HG03521 (cell line): ENCODE results near the gene ALDH1L2.
"Not testable (repeated sequence)": the region's sequence is repeated elsewhere in the genome, so short reads cannot be mapped to it uniquely, and the experiment has no call there.

Experiments used
- ATAC-seq: cut with Tn5 transposase; IDR thresholded peaks from one replicate; pipeline ENCODE4 v1.9.1; 2021; ENCODE audit warnings: mild to moderate bottlenecking, moderate library complexity; ENCODE audit not compliant: unreplicated experiment

The ALDH1L2 gene

DNA sequence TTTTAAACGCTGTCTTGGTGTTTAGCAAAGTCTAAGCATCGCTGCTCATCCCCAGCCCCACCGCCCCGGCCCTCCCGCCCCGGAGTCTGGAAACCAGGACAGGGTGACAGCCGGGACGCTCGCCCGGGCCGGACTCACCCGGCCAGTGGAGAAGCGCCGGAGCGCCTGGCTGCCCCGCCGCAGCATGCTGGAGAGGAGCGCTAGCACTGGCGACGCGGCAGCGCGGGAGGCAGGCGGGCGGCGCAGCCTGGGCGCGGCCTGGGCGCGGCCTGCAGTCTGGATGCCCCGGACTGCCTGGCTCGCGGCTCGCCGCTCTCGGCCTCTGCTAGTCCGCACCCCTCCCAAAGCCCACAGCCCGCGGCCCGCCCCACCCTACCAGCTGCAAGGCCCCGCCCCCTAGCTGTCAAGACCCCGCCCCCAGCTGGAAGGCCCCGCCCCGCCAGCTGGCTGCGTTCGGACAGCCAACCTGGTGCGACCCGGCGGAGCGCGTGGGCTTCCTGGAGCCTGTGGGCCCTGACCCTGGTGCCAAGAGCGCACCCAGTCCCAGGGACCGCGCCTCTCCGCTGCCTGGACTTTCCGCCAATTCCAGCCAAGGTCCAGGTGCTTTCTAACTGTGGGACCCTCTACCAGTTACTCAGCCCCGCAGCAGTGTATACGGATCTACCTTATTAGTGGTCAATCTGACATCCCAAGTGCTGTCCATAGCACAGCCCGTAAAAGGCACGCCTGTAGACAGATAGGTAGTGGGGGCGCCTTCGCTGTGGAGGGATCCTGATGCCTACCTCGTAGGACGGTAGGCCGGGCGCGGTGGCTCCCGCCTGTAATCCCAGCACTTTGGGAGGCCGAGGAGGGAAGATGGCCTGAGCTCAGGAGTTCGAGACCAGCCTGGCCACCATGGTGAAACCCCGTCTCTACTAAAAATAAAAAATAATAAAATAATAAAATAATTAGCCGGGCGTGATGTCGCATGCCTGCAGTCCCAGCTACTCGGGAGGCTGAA is at the start of gene ALDH1L2:
ALDH1L2 (minus strand) TSS at position 208 of the 1,000 bp plus-strand sequence; CDS start at position 186, 22 bp downstream.
- ATAC-seq = peak; percentile 80

DNA sequence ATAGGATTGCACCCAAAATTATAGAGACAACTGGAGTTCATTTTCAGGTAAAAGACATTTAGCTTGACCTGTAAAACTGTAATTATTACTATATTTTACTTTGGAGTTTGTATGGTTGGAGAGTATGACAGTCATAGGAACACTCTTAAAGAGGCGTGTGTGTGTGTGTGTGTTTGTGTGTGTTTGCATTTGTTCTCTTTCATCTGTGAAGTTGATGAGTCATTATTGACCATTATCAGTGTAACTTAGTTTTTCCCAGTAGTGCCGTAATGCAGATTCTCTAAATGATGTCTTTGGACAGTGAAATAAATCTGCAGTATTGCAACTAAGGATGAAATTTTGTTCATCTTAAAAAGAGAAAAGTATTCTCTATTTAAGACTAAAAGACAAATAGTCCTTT is 36.3 kb upstream of the ALDH1L2 start:
- ATAC-seq = no peak

DNA sequence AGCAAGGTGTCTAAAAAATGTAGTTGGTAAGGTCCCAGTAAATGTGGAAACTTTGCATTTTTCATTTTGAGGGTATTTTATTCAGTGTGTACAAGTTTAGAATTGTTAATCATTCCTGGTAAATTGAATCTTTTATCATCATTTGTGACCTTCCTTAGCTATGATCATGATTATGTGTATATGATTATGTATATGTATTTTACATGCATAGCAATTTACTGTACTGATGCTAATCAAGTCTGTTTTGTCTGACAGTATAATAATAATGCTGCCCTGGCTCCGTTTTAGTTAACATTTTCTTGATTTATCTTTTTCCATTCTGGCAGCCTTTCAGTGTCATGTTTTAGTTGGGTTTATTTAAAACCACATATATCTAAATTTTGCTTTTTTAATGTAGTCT is 32.7 kb upstream of the ALDH1L2 start:
- no peak for ATAC-seq

DNA sequence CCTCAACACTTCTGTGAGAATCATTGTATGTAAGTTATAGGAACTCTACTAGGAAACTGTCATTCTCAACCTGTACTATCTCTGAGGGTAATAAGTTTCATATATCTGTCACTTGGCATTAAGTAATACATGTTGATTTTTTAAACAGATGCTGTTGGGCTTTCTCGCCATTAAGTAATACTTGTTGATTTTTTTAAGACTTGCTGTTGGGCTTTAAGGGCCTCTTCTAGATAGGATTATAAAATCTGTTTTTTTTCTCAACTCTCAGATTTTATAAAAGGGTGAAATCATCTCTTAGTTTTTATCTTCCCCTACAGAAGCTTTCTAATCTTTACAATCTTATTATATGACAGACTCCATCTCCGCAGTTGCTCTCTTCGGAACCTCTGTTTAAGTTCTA is 28.8 kb upstream of the ALDH1L2 start:
- ATAC-seq = no peak

DNA sequence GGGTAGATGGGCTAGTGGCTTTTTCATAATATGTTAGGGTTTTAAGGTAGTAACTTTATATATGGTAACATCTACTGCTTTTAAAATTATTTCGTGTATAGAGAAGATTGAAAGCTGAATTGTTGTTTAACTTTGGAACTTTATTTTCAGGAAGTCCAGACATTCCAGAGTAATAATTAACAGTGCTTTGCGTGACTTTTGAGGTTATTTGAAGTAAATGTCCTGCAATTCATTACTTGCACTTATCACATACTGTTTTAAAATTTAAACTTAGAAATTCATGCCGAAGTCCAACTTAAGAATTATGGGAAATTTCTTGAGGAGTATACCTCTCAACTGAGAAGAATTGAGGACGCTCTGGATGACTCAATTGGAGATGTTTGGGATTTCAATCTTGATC is 26.6 kb upstream of the ALDH1L2 start:
- ATAC-seq = no peak

DNA sequence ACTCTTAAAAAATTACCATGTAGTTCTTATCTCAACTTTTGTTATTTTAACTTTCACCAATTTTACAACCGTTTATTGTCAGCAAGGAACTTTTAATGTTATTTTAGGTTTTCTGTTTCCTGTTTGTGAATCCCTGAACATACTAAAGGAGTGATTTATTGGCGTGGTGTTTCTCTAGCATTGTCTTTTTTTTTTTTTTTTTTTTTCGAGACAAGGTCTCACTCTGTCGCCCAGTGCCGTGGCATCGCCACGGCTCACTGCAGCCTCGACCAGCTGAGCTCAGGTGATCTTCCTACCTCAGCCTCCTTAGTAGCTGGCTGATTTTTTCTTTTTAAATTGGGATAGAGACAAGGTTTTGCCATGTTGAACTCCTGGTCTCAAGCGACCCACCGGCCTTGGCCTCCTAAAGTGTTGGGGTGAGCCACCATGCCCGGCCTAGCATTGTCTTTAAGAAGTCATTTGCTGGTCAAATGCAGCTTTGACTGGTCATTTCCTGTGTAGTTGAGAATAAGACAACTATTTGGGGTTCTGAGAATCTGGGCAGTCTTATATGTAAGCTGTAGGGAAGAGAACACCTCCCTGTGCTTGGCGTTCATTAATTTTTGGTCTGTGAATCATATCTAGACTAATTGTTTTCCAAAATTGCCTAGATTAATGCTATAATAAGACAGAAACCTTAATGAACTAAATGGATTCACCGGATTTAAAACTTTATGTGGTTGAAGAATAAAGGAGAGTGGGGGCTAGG is 25.4 kb upstream of the ALDH1L2 start:
- no peak for ATAC-seq

DNA sequence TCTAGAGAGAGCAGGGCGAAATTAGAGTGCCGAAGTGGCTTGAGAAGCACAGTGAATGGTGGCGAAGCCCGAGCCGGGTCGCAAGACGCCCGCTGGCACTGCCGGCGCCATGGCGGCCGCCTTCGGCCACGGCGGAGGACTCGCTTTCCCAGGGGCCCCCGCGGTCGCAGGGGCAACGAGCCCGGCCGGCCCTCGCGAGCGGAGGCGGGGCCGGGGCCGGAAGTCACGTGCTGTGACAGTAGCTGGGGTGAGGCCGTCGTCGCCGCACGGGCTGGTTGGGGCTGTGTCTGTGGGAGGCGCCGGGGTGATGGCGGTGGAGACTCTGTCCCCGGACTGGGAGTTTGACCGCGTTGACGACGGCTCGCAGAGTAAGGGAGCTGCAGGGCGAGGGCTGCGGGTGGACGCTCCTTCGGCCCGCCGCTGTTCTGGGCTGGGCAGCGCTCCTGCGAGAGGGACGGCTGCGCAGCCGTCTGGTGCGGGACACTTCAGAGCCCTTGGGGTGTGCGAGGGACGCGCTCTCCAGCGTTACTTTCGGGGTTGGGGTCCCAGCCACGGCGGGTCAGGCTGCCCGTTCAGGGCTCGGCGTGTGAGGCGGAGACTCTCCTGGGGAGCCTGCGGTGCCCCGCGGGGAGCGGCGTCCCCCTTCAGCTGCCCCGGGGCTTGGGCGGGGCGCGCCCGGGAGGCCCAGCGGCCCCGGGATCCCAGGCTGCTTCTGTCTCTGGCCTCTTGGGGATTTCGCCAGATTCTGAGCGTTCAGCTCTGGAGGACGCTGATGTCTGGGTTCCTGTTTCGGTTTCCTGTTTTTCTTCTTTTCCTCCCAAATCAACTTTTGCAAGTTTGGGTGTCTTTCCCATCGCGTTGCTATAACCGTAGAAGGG is 23.5 kb upstream of the ALDH1L2 start, which contains the start of gene WASHC4:
WASHC4 (plus strand) TSS at position 238 of the 878 bp plus-strand sequence; CDS start at position 308, 70 bp downstream.
- ATAC-seq = peak; percentile 95

DNA sequence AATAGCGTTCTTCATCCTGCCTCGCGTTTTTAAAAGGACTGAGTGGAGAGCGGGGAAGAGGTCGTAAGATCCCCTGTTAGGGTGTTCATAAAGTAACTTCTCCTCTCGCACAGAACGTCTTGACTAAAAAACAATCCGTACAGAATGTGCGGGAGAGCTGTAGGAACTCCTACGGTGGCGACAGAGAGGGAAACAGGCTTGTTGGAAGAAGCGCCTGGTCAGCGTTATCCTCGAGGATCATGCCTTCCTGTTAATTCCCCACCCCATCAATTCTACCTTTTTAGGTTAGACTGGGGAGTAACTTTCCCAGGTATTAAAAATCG is 22.9 kb upstream of the ALDH1L2 start:
- peak; percentile 5 for ATAC-seq

DNA sequence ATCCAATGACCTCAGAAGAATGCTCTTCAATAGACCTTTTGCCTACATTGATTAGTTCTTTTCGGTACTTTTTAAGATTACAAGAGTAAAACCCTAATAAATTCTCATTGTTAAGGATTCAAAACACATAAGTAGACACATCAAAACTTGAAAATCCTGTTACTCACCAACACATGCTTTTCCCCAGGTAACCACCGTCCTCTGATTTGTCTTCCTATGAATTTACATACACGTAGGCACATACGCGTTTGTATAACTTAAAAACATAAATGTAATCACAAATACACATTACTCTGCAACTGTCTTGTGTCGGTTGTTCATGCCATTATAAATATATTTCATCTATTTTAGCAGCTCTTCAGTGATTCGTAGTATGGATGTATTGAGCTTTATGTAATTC is 22.4 kb upstream of the ALDH1L2 start:
- no peak for ATAC-seq

DNA sequence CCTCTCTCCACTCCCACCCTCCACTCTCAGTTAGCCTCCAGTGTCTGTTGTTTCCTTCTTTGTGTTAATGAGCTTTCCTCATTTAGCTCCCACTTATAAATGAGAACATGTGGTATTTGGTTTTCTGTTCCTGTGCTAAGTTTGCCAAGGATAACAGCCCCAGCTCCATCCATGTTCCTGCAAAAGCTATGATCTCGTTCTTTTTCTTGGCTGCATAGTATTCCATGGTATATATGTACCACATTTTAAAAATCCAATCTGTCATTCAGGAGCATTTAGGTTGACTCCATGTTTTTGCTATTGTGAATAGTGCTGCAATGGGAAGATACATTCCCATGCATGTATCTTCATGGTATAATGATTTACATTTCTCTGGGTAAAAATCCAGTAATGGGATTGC is 20.5 kb upstream of the ALDH1L2 start:
- no peak for ATAC-seq

DNA sequence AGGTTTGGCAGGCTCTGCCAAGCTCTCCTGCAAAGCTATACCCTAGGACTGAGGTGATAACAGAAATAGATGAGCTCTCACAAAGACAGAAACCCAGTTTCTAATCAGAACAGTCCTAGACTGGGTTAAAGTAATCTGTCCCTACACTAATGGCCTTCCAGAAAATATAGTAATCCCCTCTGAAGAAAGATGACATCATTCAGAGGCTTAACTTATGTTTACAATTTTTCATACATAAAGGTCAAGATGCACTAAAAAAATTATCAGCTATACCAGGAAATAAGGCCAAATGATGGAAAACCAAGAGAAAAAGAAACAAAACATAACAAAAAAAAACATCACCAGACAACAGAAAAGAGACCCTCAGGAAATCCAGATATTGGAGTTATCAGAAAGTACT is 18.4 kb upstream of the ALDH1L2 start:
- ATAC-seq = no peak

DNA sequence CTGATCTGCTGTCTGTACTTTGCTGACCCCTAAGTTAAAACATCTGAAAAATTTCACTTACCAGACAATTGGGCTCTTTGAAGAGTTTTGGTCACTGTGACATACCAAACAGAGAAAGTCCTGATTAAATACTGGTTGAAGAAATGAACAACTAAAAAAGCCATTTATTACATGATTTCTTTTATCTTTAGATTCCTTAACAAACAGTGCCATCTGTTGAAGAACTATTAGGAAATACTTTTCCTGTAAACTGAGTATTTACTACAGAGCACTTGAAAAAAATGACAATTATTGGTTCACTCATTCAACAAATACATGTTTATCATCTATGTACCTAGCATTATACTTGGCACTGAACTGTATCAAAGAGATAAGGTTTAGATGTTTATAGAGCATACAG is 16.7 kb upstream of the ALDH1L2 start:
- ATAC-seq = no peak

DNA sequence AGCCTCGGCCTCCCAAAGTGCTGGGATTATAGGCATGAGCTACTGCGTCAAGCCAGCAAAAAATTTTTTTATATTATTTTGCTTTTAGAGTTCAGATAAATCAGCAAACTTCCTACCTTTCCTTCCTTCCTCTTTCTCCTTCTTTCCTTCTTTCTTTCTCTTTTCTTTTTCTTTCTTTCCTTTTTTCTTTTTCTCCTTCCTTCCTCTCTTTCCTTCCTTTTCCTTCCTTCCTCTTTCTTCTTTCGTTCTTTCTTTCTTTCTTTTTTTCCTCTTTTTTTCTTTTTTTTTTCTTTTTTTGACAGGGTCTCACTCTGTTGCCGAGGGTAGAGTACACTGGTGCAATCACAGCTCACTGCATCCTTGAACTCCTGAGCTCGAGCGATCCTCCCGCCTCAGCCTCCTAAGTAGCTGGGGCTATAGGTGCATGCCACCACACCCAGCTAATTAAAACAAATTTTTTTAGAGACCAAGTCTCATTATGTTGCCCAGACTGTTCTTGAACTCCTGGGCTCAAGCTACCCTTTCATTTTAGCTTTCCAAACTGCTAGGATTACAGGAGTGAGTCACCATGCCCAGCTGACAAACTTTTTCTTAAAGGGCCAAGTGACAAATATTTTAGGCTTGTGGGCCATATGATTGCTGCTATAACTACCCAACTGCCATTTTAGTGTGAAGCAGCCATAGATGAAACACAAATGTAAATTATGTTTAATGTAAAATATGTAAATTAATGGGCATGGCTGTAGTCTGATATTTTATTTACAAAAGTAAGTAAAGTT is 16.1 kb upstream of the ALDH1L2 start:
- ATAC-seq = no peak

DNA sequence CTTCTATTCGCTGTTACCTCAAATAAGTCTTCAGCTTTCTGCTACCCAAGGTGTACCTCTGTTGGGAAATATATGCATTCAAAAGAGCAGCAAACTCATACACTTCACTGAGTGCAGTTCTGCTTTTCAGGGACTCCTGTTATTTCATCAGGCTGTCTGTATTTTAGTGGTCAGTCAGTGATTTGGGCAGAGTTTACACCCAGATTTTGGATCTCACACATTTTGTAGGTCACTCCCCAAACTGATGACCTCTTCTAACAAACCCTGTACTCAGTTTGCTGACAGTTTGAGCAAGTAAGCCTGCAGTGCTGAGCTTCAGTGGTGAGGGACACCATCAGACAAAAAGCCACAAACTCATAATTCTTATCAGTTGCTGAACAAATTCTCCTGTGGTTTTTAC is 15.1 kb upstream of the ALDH1L2 start:
- no peak for ATAC-seq

DNA sequence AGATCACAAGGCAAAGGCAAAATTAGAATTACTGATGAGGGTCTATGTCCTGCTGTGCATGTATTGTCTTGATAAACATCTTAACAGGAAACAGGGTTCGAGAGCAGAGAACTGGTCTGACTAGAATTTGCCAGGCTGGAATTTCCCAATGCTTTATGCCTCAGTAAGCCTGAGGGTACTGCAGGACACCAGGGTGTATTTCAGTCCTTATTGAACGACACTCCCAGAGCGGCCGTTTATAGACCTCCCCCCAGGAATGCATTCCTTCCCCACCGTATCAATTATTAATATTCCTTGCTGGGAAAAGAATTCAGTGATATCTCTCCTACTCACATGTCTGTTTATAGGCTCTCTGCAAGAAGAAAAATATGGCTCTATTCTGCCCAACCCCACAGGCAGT is 11.1 kb upstream of the ALDH1L2 start:
- not testable (repeated sequence) for ATAC-seq

DNA sequence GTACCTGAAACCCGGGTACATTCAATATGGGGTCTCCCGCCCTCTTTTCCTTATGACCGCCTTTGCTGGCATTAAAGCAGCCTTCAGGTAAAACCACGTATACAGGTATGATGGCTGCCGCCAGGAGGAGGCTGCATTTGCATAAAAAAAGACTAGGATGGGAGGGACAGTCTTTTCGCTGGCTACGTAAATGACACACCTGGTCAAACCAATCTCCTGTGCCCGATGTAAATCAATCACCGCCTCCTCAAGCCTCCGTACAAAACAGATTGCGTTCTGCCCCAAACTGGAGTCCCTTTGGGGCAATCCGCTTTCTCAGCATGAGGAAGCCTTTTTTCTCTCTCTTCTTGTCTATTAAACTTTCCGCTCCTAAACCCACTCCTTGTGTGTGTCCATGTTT is 8.1 kb upstream of the ALDH1L2 start:
- no peak for ATAC-seq

DNA sequence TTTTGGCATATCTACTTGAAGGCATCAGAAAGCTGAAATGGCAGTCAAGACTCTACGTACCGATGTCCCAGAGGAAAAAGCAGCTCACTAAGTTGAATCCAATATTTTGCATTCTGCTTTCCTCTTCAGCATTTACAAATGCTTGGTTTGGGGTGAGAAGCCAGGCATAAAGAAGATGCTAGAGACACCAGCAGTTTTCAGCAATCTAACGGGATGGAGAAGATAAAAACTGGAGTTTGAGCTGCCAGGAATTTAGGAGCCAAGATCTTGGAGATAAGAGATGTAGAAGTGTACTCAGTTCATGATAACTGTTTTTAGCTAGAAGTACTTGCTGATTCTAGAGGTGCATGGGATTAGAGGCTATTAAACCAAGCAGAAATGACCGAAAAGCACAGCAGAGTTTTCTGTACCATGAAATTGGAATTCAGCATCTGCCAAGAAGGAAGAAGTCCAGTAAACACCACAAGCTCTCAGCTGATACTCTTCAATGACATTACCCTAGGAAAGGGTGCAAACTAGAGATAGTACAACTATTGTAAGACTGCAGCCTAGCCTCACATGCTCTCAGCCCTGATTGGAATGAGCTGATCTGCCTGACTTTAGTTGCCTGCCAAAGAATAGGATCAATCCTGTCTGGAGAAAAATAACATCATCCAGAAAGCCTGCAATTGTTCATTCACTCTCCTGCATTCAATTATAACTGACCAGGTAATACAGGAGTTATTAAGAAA is 7.4 kb upstream of the ALDH1L2 start:
- no peak for ATAC-seq

DNA sequence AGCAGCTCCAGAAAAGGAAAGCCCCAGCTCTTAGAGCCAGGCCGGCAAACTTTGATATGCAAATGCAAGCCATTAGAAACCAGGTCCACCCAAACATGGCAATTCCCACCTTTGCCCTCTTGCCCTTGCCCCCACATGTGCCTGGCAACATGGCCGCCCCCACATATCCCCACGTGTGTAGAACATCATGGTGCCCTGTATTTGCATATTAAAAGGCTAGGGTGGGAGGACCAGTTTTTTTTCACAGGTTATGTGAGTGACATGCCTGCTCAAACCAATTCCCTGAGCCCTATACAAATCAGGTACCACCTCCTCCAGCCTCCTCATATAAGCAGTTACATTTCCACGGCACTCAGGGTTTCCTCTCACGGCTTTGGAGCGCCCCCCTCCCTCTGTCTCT is 6.1 kb upstream of the ALDH1L2 start:
- ATAC-seq = no peak

DNA sequence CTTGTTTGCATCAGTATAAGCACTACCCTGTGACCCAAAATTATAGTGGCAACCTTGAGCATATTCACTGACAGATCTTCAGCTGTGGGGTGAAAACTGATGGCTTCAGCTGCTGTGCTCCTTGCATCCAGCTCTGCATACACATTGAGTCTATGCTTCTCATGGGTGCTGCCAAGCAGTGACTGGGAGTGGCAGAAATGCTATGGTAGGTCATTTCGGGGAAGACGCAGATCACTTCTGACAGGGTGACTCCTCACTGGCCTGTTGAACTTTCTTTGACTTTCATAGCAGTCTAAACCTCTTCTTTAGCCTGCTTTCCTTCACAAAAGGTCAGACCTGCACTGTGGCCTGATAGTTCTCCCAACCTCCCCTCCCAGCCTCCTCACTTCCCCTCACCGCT is 5.6 kb upstream of the ALDH1L2 start:
- ATAC-seq = no peak

DNA sequence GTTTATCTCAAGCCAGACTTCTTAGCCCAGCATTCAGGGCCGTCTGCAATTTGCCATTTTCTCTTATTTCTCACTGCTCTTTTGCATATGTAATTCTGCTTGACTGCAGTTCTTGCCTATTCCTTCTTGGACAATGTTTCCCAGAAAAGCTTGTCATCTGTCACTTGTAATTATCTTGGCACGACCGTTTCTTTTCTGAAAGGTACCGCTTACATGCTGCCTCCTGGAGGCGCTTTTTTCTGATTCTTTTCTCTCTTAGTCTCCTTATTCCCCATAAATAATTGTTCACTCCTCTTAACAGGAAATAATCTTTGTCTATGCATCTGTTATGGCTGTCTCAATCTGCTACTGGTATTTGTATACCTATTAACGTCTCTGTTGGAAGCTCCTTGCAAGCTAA is 1.2 kb upstream of the ALDH1L2 start:
- no peak for ATAC-seq
